ENCODE measurements around the gene UBE2E3.
"Not testable (repeated sequence)": the region's sequence is repeated elsewhere in the genome, so short reads cannot be mapped to it uniquely, and the experiment has no call there.

The UBE2E3 gene

GRCh38 chr2:181036848-181037603 lies 56.6 kb downstream of the UBE2E3 start:
- DNase-seq, result no peak

- DNase-seq, result no peak
Measured at GRCh38 chr2:181037922-181038321, 57.5 kb downstream of the UBE2E3 start.

- no peak for DNase-seq
Measured at GRCh38 chr2:181038796-181039195, 58.4 kb downstream of the UBE2E3 start.

GRCh38 chr2:181040839-181041238 lies 60.4 kb downstream of the UBE2E3 start:
- not testable (repeated sequence) for DNase-seq

GRCh38 chr2:181041661-181042060 lies 61.3 kb downstream of the UBE2E3 start:
- DNase-seq, result no peak

- DNase-seq, result no peak
Measured at GRCh38 chr2:181042706-181043105, 62.3 kb downstream of the UBE2E3 start.

- no peak for DNase-seq
Measured at GRCh38 chr2:181046833-181047232, 66.4 kb downstream of the UBE2E3 start.

- DNase-seq, result no peak
Measured at GRCh38 chr2:181047829-181048228, 67.4 kb downstream of the UBE2E3 start.

GRCh38 chr2:181051861-181052522 lies 71.6 kb downstream of the UBE2E3 start:
- DNase-seq, result no peak

GRCh38 chr2:181052523-181052891 lies 72.1 kb downstream of the UBE2E3 start:
- no peak for DNase-seq

- DNase-seq, result no peak
Measured at GRCh38 chr2:181054256-181054655, 73.9 kb downstream of the UBE2E3 start.

GRCh38 chr2:181054843-181055242 lies 74.4 kb downstream of the UBE2E3 start:
- DNase-seq, result no peak

GRCh38 chr2:181058378-181059269 lies 78.2 kb downstream of the UBE2E3 start:
- DNase-seq, result no peak

- DNase-seq, result no peak
Measured at GRCh38 chr2:181063696-181064095, 83.3 kb downstream of the UBE2E3 start.

- DNase-seq, result no peak
Measured at GRCh38 chr2:181065458-181065857, 85.1 kb downstream of the UBE2E3 start.

- DNase-seq, result no peak
Measured at GRCh38 chr2:181066333-181066732, 85.9 kb downstream of the UBE2E3 start.

- DNase-seq, result no peak
Measured at GRCh38 chr2:181070119-181070835, 89.9 kb downstream of the UBE2E3 start.

GRCh38 chr2:181070836-181071200 lies 90.4 kb downstream of the UBE2E3 start:
- no peak for DNase-seq

- DNase-seq, result no peak
Measured at GRCh38 chr2:181072486-181073235, 92.3 kb downstream of the UBE2E3 start.

- no peak for DNase-seq
Measured at GRCh38 chr2:181073896-181074295, 93.5 kb downstream of the UBE2E3 start.

- DNase-seq, result no peak
Measured at GRCh38 chr2:181074457-181074856, 94.1 kb downstream of the UBE2E3 start.

- DNase-seq, result no peak
Measured at GRCh38 chr2:181076658-181077057, 96.3 kb downstream of the UBE2E3 start.
